Measurements from ENCODE around the gene WSCD1.

DNA sequence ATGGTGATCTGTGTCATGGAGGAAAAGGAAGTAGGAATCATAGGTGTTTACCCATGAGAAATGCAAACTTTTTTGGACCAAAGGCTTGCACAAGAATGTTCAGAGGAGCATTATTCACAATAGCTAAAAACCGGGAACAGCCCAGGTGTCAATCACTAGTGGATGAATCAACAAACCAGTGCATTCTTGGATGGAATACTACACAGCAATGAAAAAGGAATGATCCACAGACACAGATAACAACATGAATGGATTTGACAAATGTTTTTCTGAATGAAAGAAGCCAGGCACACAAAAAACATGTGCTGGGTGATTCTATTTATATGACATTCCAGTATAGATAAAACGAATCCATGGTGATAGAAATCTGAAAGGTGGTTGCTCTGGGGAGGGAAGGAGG lies 36.0 kb downstream of the WSCD1 start:
- TF ChIP-seq, protein P1, sequence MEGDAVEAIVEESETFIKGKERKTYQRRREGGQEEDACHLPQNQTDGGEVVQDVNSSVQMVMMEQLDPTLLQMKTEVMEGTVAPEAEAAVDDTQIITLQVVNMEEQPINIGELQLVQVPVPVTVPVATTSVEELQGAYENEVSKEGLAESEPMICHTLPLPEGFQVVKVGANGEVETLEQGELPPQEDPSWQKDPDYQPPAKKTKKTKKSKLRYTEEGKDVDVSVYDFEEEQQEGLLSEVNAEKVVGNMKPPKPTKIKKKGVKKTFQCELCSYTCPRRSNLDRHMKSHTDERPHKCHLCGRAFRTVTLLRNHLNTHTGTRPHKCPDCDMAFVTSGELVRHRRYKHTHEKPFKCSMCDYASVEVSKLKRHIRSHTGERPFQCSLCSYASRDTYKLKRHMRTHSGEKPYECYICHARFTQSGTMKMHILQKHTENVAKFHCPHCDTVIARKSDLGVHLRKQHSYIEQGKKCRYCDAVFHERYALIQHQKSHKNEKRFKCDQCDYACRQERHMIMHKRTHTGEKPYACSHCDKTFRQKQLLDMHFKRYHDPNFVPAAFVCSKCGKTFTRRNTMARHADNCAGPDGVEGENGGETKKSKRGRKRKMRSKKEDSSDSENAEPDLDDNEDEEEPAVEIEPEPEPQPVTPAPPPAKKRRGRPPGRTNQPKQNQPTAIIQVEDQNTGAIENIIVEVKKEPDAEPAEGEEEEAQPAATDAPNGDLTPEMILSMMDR (IDR thresholded peaks at IDR 0.05) = no peak
- TF ChIP-seq POLR2A (IDR thresholded peaks at IDR 0.05) = no peak
